ENCODE data around the gene TCTN3.
"Not testable (repeated sequence)": the region's sequence is repeated elsewhere in the genome, so short reads cannot be mapped to it uniquely, and the experiment has no call there.

TCTN3 gene

GRCh38 chr10:95635319-95635733 lies 58.4 kb downstream of the TCTN3 start:
- DNase-seq (ENCODE audit: low read depth in 2 of 2), result no peak

GRCh38 chr10:95628786-95629185 lies 64.9 kb downstream of the TCTN3 start:
- no peak for DNase-seq (ENCODE audit: low read depth in 2 of 2)

- DNase-seq (ENCODE audit: low read depth in 2 of 2), result no peak
Measured at GRCh38 chr10:95626500-95626899, 67.2 kb downstream of the TCTN3 start.

GRCh38 chr10:95620415-95620814 lies 73.3 kb downstream of the TCTN3 start:
- not testable (repeated sequence) for DNase-seq (ENCODE audit: low read depth in 2 of 2)

- DNase-seq (ENCODE audit: low read depth in 2 of 2), result no peak
Measured at GRCh38 chr10:95618101-95618500, 75.6 kb downstream of the TCTN3 start.

- DNase-seq (ENCODE audit: low read depth in 2 of 2), result no peak
Measured at GRCh38 chr10:95616446-95616845, 77.3 kb downstream of the TCTN3 start.
